G401 (cell line): ENCODE measurements around the gene ZNF354C. TPM values are rescaled to one million over a fixed set of nuclear protein-coding genes. Genes with fewer than 3 reads are reported as not detected.

Experiments
- DNase-seq: peaks from one replicate; pipeline ENCODE4 v3.0.0-alpha.2; 2015; ENCODE audit warnings: low spot score
- in situ Hi-C: cut with HindIII; loops from 2 replicates; pipeline ENCODE4 v1.10.0; 2016; ENCODE audit warnings: low sequenced_read_pairs, mixed read lengths
- total RNA-seq: library from RNA; depleted of rRNA; stranded (reverse); fragments of >200 nt; shearing (Covaris generic); gene quantifications from 2 replicates; pipeline ENCODE4 v1.2.3, GENCODE V29; 2014; rRNA removed

The ZNF354C gene
- total RNA-seq, 1 experiment from 2014 or later = 0.24 TPM

GRCh38 chr5:179124853-179125788, 64.9 kb downstream of the ZNF354C start:
- DNase-seq = no peak
- in situ Hi-C loops = no loop called here

- in situ Hi-C loops = no loop called here
- DNase-seq = no peak
Observed at GRCh38 chr5:179125789-179126505, 65.8 kb downstream of the ZNF354C start.

DNA sequence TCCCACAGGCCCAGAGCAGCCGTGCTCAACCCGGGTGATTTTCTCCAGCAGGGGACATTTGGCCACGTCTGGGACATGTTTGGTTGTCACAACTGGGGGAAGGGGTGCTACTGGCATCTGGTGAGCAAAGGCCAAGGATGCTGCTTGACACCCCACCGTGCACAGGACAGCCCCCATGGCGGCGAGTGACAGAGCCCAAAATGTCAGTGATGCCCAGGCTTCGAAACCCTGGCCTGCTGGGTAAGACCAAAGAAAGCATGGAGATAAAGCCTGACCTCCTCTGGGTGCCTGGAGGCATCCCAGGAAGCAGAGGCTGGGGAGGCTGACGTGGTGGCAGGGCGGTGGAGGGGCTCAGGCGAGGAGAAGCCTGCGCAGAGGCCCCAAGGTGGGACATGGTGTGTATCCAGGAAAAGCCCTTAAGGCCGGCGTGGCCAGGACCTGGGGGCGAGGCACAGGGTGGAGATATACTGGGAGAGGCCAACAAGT, 66.4 kb downstream of the ZNF354C start:
- in situ Hi-C loops = no loop called here
- DNase-seq = no peak

GRCh38 chr5:179127136-179128040, 67.2 kb downstream of the ZNF354C start:
- in situ Hi-C loops = no loop called here
- DNase-seq = no peak

DNA sequence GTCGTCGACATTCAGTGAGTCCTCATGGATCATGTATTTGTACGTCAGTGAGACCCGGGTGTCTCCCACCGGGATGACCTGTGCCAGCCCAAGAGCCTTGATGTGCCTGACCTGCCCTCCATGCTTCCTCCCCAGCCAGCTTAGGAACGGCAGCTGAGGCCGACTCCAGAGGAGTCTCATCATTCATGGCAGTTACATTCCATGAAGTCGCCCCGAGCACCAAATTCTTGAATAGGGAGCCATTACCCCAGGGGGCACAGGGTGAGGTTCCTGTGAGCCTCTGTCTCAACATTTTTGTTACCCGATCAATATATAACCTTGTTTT, 67.8 kb downstream of the ZNF354C start:
- in situ Hi-C loops = no loop called here
- no peak for DNase-seq

DNA sequence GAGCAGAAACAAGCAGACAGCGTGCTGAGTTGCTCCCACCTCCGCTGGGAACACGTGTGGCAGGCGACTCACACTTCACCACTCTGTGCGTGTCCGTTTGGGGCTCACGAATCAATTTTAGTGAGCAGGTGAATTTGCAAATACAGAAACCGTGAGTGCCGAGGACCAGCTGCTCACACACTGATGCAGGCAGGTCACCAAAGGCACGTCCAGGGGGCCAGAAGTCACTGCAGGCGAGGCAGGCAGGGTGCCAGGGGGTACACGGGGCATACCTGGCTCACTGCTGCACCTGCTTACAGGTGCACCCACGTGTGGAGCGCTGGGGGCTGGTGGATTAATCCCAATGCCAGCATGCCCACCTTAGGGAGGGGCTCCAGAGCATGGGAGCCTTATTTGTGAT, 68.8 kb downstream of the ZNF354C start:
- in situ Hi-C loops = no loop called here
- no peak for DNase-seq

DNA sequence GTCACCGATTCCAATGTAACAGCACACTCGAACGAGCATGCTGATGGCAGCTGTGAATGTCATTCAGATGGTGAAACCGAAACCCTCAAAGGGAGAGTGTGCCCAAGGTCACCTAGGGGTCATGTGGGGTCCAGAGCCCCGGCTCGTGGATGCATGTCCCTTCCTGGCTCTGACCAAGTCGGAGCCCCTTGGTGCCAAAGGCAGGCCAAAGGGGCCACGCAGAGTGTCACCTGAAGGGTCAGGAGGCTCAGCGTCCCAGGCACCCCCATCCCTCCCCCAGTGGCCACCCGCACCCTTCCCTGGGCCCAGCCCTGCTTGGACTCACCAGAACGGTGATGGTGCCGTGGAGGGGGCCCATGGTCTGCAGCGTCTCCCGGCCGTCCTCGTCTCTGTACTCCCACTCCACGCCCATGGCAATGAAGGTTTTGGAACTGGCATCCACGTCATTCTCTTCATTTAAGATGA, 69.5 kb downstream of the ZNF354C start:
- in situ Hi-C loops = no loop called here

GRCh38 chr5:179130101-179130681, 70.0 kb downstream of the ZNF354C start:
- in situ Hi-C loops = no loop called here
- DNase-seq = no peak

More for the DNA sequence above, 69.5 kb downstream of the ZNF354C start:
- DNase-seq = no peak

DNA sequence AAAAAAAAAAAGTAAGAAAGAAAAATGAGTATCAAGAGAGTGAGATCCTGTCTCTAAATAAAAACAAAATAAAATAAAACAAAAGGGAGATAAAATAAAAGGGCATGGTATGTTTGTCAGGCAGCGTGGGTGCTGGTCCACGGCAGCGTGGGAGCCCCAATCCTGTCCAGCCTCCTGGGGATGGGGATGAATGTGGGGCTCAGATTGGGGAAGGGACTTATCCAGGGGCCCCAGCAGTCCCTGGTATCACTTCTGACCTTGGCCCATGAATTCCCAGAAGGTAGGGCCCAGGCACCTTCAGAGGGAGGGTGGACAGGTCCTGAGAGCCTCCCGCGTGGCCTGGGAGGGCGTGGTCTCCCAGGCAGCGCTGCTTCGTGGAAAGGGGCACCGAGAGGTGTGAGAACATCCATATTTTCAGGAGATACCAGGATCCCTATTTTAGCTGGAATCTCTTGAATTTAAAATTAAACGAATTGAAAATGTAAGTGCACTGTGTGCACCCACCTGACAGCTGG, 71.2 kb downstream of the ZNF354C start:
- no peak for DNase-seq
- in situ Hi-C loops = no loop called here

GRCh38 chr5:179131886-179132585, 71.9 kb downstream of the ZNF354C start:
- in situ Hi-C loops = no loop called here
- DNase-seq = no peak

DNA sequence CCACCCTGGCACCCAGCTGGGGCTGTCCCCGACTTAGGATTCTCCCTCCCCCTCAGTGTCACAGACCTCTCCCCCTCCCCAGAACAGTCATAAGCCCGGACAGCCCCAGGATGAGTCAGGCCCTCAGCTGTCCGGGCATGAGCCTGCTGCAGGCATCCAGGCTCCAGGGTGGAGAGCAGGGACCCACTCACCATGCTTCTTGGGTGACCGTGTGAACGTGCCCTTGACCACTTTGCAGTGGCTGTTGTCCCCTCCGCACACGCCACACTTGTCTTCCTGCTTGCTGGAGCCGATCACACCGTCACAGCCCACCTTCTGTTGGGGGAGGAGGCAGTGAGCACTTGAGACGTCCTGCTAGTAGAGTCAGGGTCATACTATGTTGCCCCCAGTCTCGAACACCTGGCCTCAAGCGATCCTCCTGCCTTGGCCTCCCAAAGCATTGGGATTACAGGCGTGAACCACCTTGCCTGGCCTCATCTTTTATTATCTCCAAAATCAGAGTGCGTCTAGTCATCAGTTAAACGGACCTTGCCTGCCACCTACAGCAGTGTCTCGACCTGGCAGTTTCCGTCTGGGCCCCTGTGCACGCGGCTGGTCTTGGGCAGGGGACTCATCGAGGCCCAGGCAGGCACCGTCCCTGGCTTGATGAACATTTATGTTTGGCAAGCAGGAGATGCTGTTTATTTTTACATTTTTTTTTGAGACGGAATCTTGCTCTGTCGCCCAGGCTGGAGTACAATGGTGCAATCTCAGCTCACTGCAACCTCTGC, 72.6 kb downstream of the ZNF354C start:
- no peak for DNase-seq
- in situ Hi-C loops = no loop called here

Other genes with a start within 250 kb of the ZNF354C start
- gene ZNF354B, start 200.4 kb upstream of the ZNF354C start, total RNA-seq = 10.4 and 16.8 TPM in 2 replicates
- gene ZFP2, start 164.5 kb upstream of the ZNF354C start, total RNA-seq = 5.0 and 8.4 TPM in 2 replicates
- not detected in 2 replicates for gene ZNF454, start 119.2 kb upstream of the ZNF354C start, total RNA-seq
- not detected in 2 replicates for gene GRM6, start 65.1 kb upstream of the ZNF354C start, total RNA-seq
- gene ZNF879, start 36.6 kb upstream of the ZNF354C start, total RNA-seq = 1.4 and 3.5 TPM in 2 replicates